Stimulated activated CD8-positive, alpha-beta memory T cell treated with anti-CD3 and anti-CD28 coated beads, Interleukin-12 subunit alpha, Interleukin-12 subunit beta, amount 100 ng/mL, for 4 hours (primary cell): Measurements from ENCODE around the gene TEX54.

Experiments
- DNase-seq: peaks from one replicate; pipeline ENCODE4 v3.0.0-alpha.2; 2020; ENCODE audit warnings: low read depth

The TEX54 gene

DNA sequence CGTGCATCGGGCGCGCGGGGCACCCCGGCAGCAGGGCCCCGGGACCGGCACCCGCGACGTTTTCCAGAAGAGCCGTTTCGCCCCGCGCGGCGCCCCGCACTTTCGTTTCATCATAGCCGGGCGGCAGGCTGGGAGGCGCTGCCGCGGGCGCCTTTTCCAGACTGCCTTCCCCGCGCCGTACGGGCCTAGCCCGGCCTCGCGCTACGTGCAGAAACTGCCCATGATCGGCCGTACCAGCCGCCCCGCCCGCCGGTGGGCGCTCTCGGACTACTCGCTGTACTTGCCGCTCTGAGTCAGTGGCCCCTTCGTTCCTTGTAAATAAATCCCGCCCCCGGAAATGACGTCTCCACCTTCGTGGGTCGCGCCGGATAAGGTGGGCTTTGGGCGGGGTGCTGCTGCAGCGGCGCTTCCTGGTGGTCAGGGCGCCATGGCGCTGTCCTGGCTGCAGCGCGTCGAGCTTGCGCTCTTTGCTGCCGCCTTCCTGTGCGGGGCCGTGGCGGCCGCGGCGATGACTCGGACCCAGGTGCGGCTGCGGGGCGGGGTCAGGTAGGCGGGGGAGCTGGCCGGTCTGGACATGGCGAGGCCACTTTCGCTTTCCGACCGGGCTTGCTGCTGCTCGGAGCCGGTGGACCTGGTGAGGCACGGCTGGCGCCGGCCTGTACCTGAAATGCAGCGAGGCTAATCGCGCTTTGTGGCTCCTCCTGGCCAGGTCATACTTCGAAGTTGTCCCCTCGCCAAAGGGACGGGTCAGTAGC lies 45.5 kb downstream of the TEX54 start, which contains the start of gene TMEM179B:
Gene TMEM179B, plus strand, starts transcription at position 398 of the 755 bp plus-strand sequence. Its CDS starts 30 bp downstream, at position 428.
- DNase-seq, result peak; percentile 94

DNA sequence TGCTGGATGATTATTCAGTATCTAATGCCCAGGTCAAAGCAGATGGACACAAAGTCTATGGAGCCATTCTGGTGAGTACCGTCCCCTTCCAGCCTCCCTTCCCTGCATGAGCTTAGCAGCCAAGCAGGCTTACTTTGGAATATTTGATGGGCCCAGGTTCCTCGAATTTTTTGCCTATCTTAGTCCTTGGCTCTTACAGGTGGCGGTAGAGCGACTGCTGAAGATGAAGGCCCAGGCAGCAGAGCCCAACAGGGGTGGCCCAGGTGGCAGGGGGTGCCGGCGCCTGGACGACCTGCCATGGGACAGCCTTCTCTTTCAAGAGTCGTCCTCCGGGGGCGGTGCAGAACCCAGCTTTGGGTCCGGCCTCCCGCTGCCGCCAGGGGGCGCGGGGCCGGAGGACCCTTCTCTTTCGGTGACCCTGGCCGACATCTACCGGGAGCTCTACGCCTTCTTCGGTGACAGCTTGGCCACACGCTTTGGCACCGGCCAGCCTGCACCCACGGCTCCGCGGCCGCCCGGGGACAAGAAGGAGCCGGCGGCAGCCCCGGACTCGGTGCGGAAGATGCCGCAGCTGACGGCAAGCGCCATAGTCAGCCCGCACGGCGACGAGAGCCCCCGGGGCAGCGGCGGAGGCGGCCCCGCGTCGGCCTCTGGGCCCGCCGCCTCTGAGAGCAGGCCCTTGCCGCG lies 46.2 kb downstream of the TEX54 start:
- DNase-seq, result peak; percentile 70

DNA sequence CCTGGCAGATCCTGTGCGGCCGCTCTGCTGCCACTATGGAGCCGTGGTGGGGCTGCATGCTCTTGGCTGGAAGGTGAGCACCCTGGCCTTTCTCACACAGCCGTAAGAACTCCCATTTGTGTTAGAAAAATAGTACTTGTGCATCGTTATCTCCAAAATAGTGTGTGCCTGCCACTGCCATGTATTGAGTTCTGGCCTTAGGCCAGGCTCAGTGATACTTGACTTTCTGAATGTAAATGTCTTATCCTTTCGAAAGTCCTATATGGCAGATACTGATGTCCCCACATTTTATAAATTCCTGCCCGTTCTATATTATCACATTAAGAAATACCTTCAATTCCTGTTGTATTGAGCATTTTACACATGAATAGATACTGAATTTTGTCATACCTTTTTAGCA lies 49.9 kb downstream of the TEX54 start:
- DNase-seq, result no peak
